Stomach (tissue), 9 donors: ENCODE data around the gene DENND5A. TPM values are rescaled to one million over a fixed set of nuclear protein-coding genes. Genes with fewer than 3 reads are reported as not detected.
"Not testable (repeated sequence)": the region's sequence is repeated elsewhere in the genome, so short reads cannot be mapped to it uniquely, and the experiment has no call there.

Experiments
- DNase-seq, 2 donors: peaks; one replicate each; pipeline versions ENCODE4 v3.0.0 to v3.0.0-alpha.2; 2013 to 2019
- H3K27ac ChIP-seq, 5 donors: fragments of 200-600 bp in 4 of 5; sonication (generic) in 4 of 5; one replicate each; pipeline ENCODE4 v1.5.1; 2013 to 2019; ENCODE audit warnings: mild to moderate bottlenecking in 1 of 5, moderate library complexity in 1 of 5
- H3K27me3 ChIP-seq, 3 donors: fragments of 200-600 bp; sonication (generic); one replicate each; pipeline ENCODE4 v1.5.1; 2017 to 2019; ENCODE audit warnings: mixed run types in 1 of 3
- H3K36me3 ChIP-seq, 4 donors: fragments of 200-600 bp; sonication (generic); 1 replicate in 3 of 4; 2 replicates in 1 of 4; pipeline ENCODE4 v1.5.1; 2016 to 2019
- H3K4me1 ChIP-seq, 4 donors: fragments of 200-600 bp; sonication (generic); one replicate each; pipeline ENCODE4 v1.5.1; 2016 to 2019
- H3K4me3 ChIP-seq, 4 donors: fragments of 200-600 bp; sonication (generic) in 3 of 4; one replicate each; pipeline ENCODE4 v1.5.1; 2016 to 2019; ENCODE audit warnings: mild to moderate bottlenecking in 1 of 4
- H3K9me3 ChIP-seq, 4 donors: fragments of 200-600 bp; sonication (generic); one replicate each; pipeline ENCODE4 v1.5.1; 2016 to 2019
- CTCF ChIP-seq, 7 experiments: fragments of 450-650 bp in 4 of 7; fragments of 200-600 bp in 3 of 7; sonication (generic) in 3 of 7; IDR thresholded peaks; one replicate each; pipeline ENCODE4 v1.5.1; 2016 to 2019; ENCODE audit warnings: antibody characterized with exemption in 7 of 7, control low read depth in 2 of 7, mild to moderate bottlenecking in 1 of 7
- EP300 ChIP-seq: sonication (generic); formaldehyde crosslinking; IDR thresholded peaks from one replicate; pipeline ENCODE4 v1.6.1; 2017; ENCODE audit warnings: antibody characterized with exemption
- POLR2A ChIP-seq, 4 donors: fragments of 450-650 bp; IDR thresholded peaks; one replicate each; pipeline ENCODE4 v1.6.1; 2016; ENCODE audit warnings: antibody characterized with exemption in 4 of 4, control low read depth in 2 of 4, mild to moderate bottlenecking in 1 of 4, moderate library complexity in 1 of 4
- POLR2AphosphoS5 ChIP-seq, 3 donors: sonication (generic); formaldehyde crosslinking; IDR thresholded peaks; one replicate each; pipeline ENCODE4 v1.6.1; 2016; ENCODE audit warnings: antibody characterized with exemption in 3 of 3
- WGBS, 5 donors: extraction: QIAGEN DNeasy Blood & Tissue Kit in 3 of 5; methylation state at CpG; one replicate each; pipeline versions ENCODE4 v1.1.5 to v1.1.7; 2013 to 2018; 5-methylcytosine and 5-hydroxymethylcytosine counted together
- intact Hi-C: fragments of 100-400 bp; cut with DNase I; formaldehyde crosslinking; loops from one replicate; pipeline ENCODE4 v1.15.1; 2023; ENCODE audit warnings: low total_unique reads
- polyA plus RNA-seq, 3 donors: library from polyadenylated mRNA; stranded (reverse); fragments of 200-250 nt; gene quantifications; one replicate each; pipeline ENCODE4 v1.2.3, GENCODE V29; 2013
- total RNA-seq, 5 donors: library from RNA; depleted of rRNA; stranded (reverse); fragments of >200 nt; gene quantifications; one replicate each; pipeline versions ENCODE4 v1.1.0 to v1.2.3, GENCODE V29; 2014 to 2016
- donor health status: healthy with polysubstance abuse.
- donor health status: Bipolar disorder and iron deficiency.
- donor health status: healthy.

The DENND5A gene
- total and polyA plus RNA-seq, 8 donors = 14.8 to 152 (median 42.3) TPM

GRCh38 chr11:9266926-9267325 is 1.8 kb upstream of the DENND5A start:
- no peak for DNase-seq
- 91 to 96% (median 94%) methylated on average over 8 of the region's 8 CpGs for WGBS, 5 donors
- no peaks in the 10 kb centered on the region for H3K36me3 ChIP-seq
- peaks cover 5 to 33% (median 26%) of the 10 kb centered on the region in 4 donors for H3K4me1 ChIP-seq
- intact Hi-C loops = no loop called here
- TF ChIP-seq POLR2AphosphoS5 (IDR thresholded peaks at IDR 0.05) = no peak
- no peak for TF ChIP-seq POLR2A (IDR thresholded peaks at IDR 0.05)
- no peak for TF ChIP-seq EP300
- TF ChIP-seq CTCF (IDR thresholded peaks at IDR 0.05) = no peak
- H3K27me3 ChIP-seq = no peaks in the 10 kb centered on the region
- H3K9me3 ChIP-seq = no peaks in the 10 kb centered on the region
- H3K4me3 ChIP-seq = no peak overlapping the region
- no peak overlapping the region for H3K27ac ChIP-seq

GRCh38 chr11:9266132-9266736 is 1.1 kb upstream of the DENND5A start:
- WGBS, 5 donors = 63 to 76% (median 71%) methylated on average over 13 of the region's 13 CpGs
- DNase-seq = peak in 1 of 2 donors; percentile 59
- peak overlapping the region in 1 of 4 donors; percentile 85 for H3K4me3 ChIP-seq
- intact Hi-C loops = no loop called here
- no peaks in the 10 kb centered on the region for H3K9me3 ChIP-seq
- peaks cover 5 to 40% (median 28%) of the 10 kb centered on the region in 4 donors for H3K4me1 ChIP-seq
- peak overlapping the region; percentile 76 to 96 (median 95) for H3K27ac ChIP-seq
- no peaks in the 10 kb centered on the region for H3K36me3 ChIP-seq
- H3K27me3 ChIP-seq = no peaks in the 10 kb centered on the region
- TF ChIP-seq POLR2A (IDR thresholded peaks at IDR 0.05) = no peak
- no peak for TF ChIP-seq POLR2AphosphoS5 (IDR thresholded peaks at IDR 0.05)
- TF ChIP-seq CTCF (IDR thresholded peaks at IDR 0.05) = no peak
- no peak for TF ChIP-seq EP300

- peak overlapping the region; percentile 62 to 91 (median 86) for H3K4me3 ChIP-seq
- DNase-seq = peak; percentile 47 to 89
- no peaks in the 10 kb centered on the region for H3K9me3 ChIP-seq
- intact Hi-C loops = no loop called here
- TF ChIP-seq POLR2AphosphoS5 (IDR thresholded peaks at IDR 0.05) (peak in 2 of 3 donors; percentile 21 to 22), CTCF (IDR thresholded peaks at IDR 0.05) (no peak), POLR2A (IDR thresholded peaks at IDR 0.05) (no peak)
- H3K27me3 ChIP-seq = no peaks in the 10 kb centered on the region
- H3K36me3 ChIP-seq = no peaks in the 10 kb centered on the region
- peak overlapping the region; percentile 76 to 96 (median 95) for H3K27ac ChIP-seq
- 0 to 1% (median 1%) methylated on average over 22 to 70 of the region's 76 CpGs for WGBS, 5 donors
- H3K4me1 ChIP-seq = peaks cover 5 to 53% (median 36%) of the 10 kb centered on the region in 4 donors
Observed at GRCh38 chr11:9264316-9265210, 587 bp downstream of the DENND5A start.

GRCh38 chr11:9263840-9264315 is 1.3 kb downstream of the DENND5A start:
- H3K9me3 ChIP-seq = no peaks in the 10 kb centered on the region
- no peaks in the 10 kb centered on the region for H3K27me3 ChIP-seq
- WGBS, 5 donors = 17 to 23% (median 19%) methylated on average over 8 to 9 of the region's 9 CpGs
- intact Hi-C loops = no loop called here
- peaks cover 5 to 57% (median 36%) of the 10 kb centered on the region in 4 donors for H3K4me1 ChIP-seq
- no peak for TF ChIP-seq POLR2AphosphoS5 (IDR thresholded peaks at IDR 0.05)
- no peak for TF ChIP-seq CTCF (IDR thresholded peaks at IDR 0.05)
- no peak for TF ChIP-seq EP300
- TF ChIP-seq POLR2A (IDR thresholded peaks at IDR 0.05) = no peak
- no peak for DNase-seq
- no peaks in the 10 kb centered on the region for H3K36me3 ChIP-seq
- H3K4me3 ChIP-seq = peak overlapping the region; percentile 62 to 91 (median 86)
- peak overlapping the region; percentile 76 to 96 (median 95) for H3K27ac ChIP-seq

- H3K27ac ChIP-seq, H3K36me3 ChIP-seq, H3K4me3 ChIP-seq, H3K9me3 ChIP-seq, intact Hi-C loops, H3K27me3 ChIP-seq: not testable (repeated sequence)
- peak in 1 of 2 donors; percentile 17 for DNase-seq
- H3K4me1 ChIP-seq = peaks cover 5 to 52% (median 29%) of the 10 kb centered on the region in 4 donors
- WGBS, 5 donors = 53 to 60% (median 55%) methylated on average over 2 of the region's 2 CpGs
Observed at GRCh38 chr11:9260838-9261146, 4.4 kb downstream of the DENND5A start.
